OCI-LY3 (cell line): ENCODE data around the gene CASZ1.

Experiments used
- H2AFZ ChIP-seq: fragments of 200-600, 300-600 bp; shearing (Covaris generic); 2 replicates; pipeline ENCODE4 v1.6.0; 2014; ENCODE audit warnings: antibody characterized with exemption, low read depth, low read length
- H3K27ac ChIP-seq: fragments of 200-600, 300-600 bp; sonication (generic); 2 replicates; pipeline ENCODE4 v1.5.1; 2014; ENCODE audit warnings: mild to moderate bottlenecking, low read length, moderate library complexity, mixed read lengths
- H3K27me3 ChIP-seq: fragments of 200-600, 300-600 bp; sonication (generic); 2 replicates; pipeline ENCODE4 v1.6.1; 2014; ENCODE audit warnings: low read depth, low read length, mixed read lengths
- H3K36me3 ChIP-seq: fragments of 200-600, 300-600 bp; sonication (generic); replicated peaks from 2 replicates; pipeline ENCODE3; 2014; ENCODE audit warnings: low read depth, low read length, mixed read lengths
- H3K4me1 ChIP-seq: fragments of 300-600, 200-600 bp; sonication (generic); 2 replicates; pipeline ENCODE4 v1.6.1; 2014; ENCODE audit warnings: low read length, mixed read lengths
- H3K4me2 ChIP-seq: fragments of 200-600, 300-600 bp; sonication (generic); 2 replicates; pipeline ENCODE4 v1.6.1; 2014; ENCODE audit warnings: low read length, mixed read lengths
- H3K4me3 ChIP-seq: fragments of 300-600, 200-600 bp; sonication (generic); 2 replicates; pipeline ENCODE4 v1.5.1; 2014; ENCODE audit warnings: antibody characterized with exemption, mild to moderate bottlenecking, low read length, moderate library complexity
- H3K79me2 ChIP-seq: fragments of 300-600, 200-600 bp; shearing (Covaris generic); 2 replicates; pipeline ENCODE4 v1.6.1; 2014; ENCODE audit warnings: mild to moderate bottlenecking, low read length, mixed read lengths
- H3K9ac ChIP-seq: fragments of 300-600, 200-600 bp; shearing (Covaris generic); 2 replicates; pipeline ENCODE4 v1.6.0; 2014; ENCODE audit warnings: mild to moderate bottlenecking, low read length, moderate library complexity
- H3K9me3 ChIP-seq: fragments of 200-600, 300-600 bp; shearing (Covaris generic); 2 replicates; pipeline ENCODE4 v1.6.1; 2014; ENCODE audit warnings: low read length, mixed read lengths; ENCODE audit not compliant: insufficient read depth
- H4K20me1 ChIP-seq: fragments of 200-600, 300-600 bp; sonication (generic); 2 replicates; pipeline ENCODE4 v1.6.1; 2016; ENCODE audit warnings: low read length, mixed read lengths; ENCODE audit not compliant: insufficient read depth
- CTCF ChIP-seq: fragments of 200-600, 300-600 bp; sonication (generic); IDR thresholded peaks from 2 replicates; pipeline ENCODE4 v1.5.1; 2014; ENCODE audit warnings: antibody characterized with exemption, low read length, low read depth
- EZH2phosphoT487 ChIP-seq: fragments of 200-600 bp; shearing (Covaris generic); IDR thresholded peaks from 2 replicates; pipeline ENCODE4 v1.6.1; 2018; ENCODE audit warnings: antibody characterized with exemption, mixed run types, low read depth

CASZ1 gene

GRCh38 chr1:10665930-10666850, 130.3 kb downstream of the CASZ1 start:
- H2AFZ ChIP-seq = no peak overlapping the region
- TF ChIP-seq EZH2phosphoT487 (no peak), CTCF (no peak)
- H3K27ac ChIP-seq = no peak overlapping the region
- H4K20me1 ChIP-seq = no peaks in the 10 kb centered on the region
- H3K36me3 ChIP-seq = no peaks in the 10 kb centered on the region
- no peak overlapping the region for H3K4me2 ChIP-seq
- H3K4me1 ChIP-seq = no peaks in the 10 kb centered on the region
- no peaks in the 10 kb centered on the region for H3K79me2 ChIP-seq
- H3K4me3 ChIP-seq = no peak overlapping the region
- H3K27me3 ChIP-seq = no peaks in the 10 kb centered on the region
- H3K9me3 ChIP-seq = no peaks in the 10 kb centered on the region
- H3K9ac ChIP-seq = no peak overlapping the region

GRCh38 chr1:10665226-10665625, 131.2 kb downstream of the CASZ1 start:
- TF ChIP-seq CTCF (no peak), EZH2phosphoT487 (no peak)
- Histone ChIP-seq H3K9me3 (no peaks in the 10 kb centered on the region), H3K27ac (no peak overlapping the region)

GRCh38 chr1:10664251-10664650, 132.2 kb downstream of the CASZ1 start:
- Histone ChIP-seq H3K9ac (no peak overlapping the region), H3K27ac (no peak overlapping the region), H3K4me3 (no peak overlapping the region), H3K79me2 (no peaks in the 10 kb centered on the region), H3K9me3 (no peaks in the 10 kb centered on the region), H3K27me3 (no peaks in the 10 kb centered on the region), H2AFZ (no peak overlapping the region), H3K4me1 (no peaks in the 10 kb centered on the region), H3K36me3 (no peaks in the 10 kb centered on the region), H3K4me2 (no peak overlapping the region), H4K20me1 (no peaks in the 10 kb centered on the region)
- TF ChIP-seq EZH2phosphoT487 (no peak), CTCF (no peak)

More at GRCh38 chr1:10665226-10665625, 131.2 kb downstream of the CASZ1 start:
- Histone ChIP-seq H3K4me1 (no peaks in the 10 kb centered on the region), H3K27me3 (no peaks in the 10 kb centered on the region), H3K36me3 (no peaks in the 10 kb centered on the region), H3K4me2 (no peak overlapping the region), H3K79me2 (no peaks in the 10 kb centered on the region), H3K4me3 (no peak overlapping the region), H3K9ac (no peak overlapping the region), H4K20me1 (no peaks in the 10 kb centered on the region), H2AFZ (no peak overlapping the region)

GRCh38 chr1:10663678-10664035, 132.8 kb downstream of the CASZ1 start:
- no peak for TF ChIP-seq CTCF
- TF ChIP-seq EZH2phosphoT487 = no peak
- Histone ChIP-seq H3K4me2 (no peak overlapping the region), H3K27me3 (no peaks in the 10 kb centered on the region), H3K4me1 (no peaks in the 10 kb centered on the region), H3K27ac (no peak overlapping the region), H3K9ac (no peak overlapping the region), H2AFZ (no peak overlapping the region), H3K36me3 (no peaks in the 10 kb centered on the region), H3K79me2 (no peaks in the 10 kb centered on the region), H4K20me1 (no peaks in the 10 kb centered on the region), H3K4me3 (no peak overlapping the region), H3K9me3 (no peaks in the 10 kb centered on the region)
